ENCODE results near the gene PPARG. TPM values are rescaled to one million over a fixed set of nuclear protein-coding genes. Genes with fewer than 3 reads are reported as not detected.
"Not testable (repeated sequence)": the region's sequence is repeated elsewhere in the genome, so short reads cannot be mapped to it uniquely, and the experiment has no call there.

PPARG gene
- total RNA-seq, 1 experiment from 2014 or later: 19.4 TPM

DNA sequence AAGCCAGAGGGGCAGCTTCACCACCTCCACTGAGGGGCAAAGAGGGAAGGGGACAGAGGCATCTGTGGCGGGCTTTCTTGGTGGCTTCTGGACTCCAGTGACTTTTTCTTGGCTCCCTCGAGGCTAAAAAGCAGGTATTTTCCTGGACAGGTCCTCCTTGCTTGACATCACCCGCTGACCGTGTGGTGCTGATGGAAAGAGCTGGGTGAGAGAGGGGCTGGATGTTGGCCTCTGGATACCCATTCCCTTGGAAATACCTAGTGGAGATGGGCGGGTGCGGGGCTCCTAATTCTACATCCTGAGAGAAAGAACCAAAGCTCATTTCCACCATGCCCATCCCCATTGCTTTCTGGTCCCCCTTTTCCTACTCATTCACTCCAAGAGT, 148.3 kb downstream of the PPARG start:
- no peak for DNase-seq (ENCODE audit: extremely low read depth, low read depth)

DNA sequence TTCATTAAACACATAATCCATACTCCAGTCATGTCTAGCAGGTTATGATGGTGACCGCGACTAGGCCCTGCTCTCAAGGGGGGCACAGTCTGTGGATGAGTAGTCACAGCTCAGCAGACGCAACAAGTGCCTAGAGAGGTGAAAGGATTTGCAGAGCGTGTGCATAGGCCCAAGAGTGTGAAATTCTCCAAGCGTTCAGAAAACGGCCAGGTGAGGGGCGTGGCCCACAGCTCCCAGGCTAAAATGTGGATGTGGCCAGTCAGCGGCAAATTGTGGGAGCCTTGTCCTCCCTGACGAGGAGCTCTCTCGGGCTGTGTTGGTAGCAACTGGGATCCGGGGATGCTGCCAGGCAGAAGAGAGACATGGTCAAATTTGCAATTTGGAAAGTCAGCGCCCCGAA, 149.0 kb downstream of the PPARG start:
- DNase-seq (ENCODE audit: extremely low read depth, low read depth): no peak

DNA sequence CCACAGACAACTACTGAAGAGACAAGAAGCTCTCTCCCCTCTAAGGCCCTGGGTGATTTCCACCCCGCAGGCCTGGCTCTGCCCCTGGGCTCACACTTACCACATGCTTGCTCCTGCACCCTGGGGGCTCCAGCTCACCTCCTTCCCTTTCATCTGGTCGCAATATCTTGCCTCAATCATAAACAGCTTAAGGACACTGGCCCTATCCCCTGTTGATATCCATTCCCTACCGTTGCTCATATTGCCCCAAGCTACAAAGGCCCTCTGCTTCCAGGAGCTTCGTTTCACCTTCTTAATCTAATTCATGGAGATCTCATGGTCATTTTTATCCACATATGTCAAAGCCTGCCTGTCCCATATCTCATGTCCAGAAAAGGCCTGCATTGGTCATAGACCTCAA, 149.4 kb downstream of the PPARG start:
- DNase-seq (ENCODE audit: extremely low read depth, low read depth): no peak

DNA sequence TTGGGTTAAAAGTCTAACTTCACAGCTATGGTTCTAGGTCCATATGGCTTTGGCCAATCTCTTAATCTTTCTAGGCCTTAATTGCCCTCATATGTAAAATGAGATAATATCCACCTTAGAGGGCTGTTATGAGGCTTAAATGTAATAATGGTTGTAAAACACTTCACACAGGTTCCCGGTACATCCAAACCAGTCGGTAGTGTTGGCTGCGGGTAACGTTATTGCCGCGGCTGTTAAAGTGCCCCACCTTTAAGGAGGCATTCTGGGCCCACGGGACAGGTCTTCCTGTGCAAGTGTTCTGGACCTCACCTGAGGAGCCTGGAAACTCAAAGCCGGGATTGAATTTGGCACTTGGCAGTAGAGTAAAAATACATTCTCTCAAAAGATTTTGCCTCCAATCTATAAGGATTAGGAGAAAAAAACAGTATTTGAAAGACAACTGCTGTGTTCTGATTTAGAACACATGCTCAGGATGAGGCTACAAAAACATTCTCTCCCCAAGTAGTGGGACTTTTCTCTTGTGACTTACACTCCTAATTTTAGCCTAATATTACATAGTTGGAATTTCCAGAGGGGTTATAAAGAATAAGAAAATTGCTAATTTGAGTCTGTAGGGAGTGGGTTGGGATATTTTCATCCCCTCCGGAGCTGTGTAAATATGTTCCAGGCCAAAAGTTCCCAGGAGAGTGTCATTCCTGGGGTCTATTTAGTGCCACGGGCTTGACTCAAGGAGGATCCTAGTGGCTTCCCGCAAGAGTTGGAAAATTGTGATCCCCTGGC, 150.5 kb downstream of the PPARG start:
- DNase-seq (ENCODE audit: extremely low read depth, low read depth): no peak

DNA sequence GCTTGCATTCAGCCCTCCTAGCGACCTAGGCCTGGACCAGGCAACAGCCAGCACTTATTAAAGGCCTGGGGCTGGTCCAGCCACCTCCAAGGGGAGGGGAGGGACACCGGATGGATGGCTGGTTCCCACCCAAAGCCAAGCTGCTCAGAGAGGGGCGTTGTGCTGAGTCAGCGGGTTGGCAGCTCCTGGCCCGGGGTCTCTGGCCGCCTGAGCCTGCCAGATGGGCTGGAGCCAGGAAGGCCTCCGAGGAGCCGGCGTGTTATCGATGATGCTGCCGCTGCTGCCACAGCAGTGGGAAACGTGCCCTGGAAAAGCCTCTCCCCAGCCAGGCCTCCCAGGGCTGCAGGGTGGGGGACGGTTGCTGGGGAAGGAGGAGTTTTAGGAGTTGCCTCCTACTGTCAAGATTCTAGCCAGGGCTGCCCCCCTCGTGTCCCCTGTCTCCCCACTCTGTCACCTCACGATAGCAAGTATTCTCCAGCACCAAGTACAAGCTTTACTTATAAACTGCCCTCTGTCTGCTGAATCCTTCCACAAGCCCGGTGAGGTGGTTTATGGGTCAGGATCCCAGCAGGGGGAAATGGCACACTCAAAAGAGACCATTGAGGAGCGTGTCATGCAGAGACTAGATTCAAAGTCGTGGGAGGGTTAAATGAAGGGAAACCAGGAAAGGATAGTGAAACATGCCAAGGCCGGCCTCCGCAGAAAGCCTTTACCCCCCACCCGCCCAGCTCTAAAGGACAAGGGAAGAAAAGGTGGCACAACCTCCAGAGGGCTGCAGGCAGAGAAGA, 152.3 kb downstream of the PPARG start:
- DNase-seq (ENCODE audit: extremely low read depth, low read depth): no peak

DNA sequence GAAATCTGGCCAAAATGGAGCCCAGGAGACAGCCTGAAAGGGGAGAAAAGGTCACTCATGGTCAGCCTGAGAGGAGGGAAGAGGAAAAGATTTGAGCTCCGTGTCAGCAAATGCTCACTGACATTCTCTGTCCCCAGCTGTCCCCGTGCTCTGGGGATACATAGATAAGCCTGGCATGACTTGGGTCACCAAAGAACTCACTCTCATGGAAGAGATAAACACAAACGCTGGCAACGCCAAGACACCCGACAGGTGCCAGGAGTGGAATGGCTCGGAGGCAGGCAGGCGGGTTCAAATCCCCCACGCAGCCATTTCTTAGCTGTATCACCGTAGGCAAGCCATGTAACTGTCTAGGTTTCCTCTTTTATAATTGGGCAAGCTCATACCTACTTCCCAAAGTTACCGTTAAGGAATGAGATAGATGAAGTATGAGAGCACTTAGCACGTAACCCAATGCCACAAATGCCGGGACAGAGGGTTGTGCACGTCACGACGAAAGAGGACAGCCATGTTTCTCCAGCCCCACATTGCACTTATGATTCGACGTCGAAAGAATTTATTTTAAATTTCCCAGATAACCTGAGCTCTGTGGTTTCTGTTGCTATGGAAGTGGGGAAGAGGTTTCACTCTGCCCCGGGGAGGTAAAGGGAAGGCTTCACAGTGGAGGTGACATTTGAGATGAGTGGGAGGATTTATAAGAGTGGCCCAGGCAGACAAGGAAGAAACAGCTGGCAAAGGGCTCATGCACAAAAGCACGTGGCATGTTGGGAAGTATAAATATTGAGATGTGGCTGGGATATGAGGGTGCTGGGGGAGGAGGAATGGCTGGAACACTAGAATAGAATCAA, 154.0 kb downstream of the PPARG start:
- DNase-seq (ENCODE audit: extremely low read depth, low read depth): no peak

DNA sequence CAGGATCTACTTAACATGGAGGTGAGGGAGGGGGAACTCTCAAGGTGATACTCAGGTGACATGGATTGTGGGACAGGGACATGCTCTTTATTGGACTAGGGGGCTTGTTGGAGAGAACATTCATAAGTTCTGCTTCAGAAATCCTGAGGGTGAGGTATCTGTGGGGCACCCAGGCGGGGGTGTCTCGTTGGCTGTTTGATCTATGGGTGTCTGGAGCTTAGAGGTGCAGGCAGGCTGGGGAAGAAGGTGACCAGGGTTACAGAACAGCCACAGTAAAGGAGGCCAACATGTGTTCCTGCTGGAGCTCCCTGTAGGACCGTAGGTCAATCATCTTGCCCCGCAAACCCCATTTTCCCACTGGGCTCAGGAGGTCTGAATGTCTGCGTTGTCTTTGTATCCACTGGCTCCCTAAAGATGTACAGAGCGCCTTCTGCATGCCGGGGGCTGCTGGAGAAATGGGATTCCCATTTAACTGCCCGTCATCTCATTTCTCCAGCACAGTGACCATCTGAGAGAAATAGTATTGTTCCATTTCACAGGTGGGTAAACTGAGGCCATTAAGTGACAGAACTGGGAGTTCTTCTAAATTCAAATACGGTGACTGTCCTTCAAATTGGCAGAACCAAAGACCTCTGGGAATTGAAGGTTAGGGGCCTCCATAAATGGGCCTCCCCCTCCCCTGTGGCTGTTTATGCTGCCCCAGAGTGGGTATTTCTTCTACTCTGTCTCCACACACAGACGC, 155.1 kb downstream of the PPARG start:
- DNase-seq (ENCODE audit: extremely low read depth, low read depth): no peak

DNA sequence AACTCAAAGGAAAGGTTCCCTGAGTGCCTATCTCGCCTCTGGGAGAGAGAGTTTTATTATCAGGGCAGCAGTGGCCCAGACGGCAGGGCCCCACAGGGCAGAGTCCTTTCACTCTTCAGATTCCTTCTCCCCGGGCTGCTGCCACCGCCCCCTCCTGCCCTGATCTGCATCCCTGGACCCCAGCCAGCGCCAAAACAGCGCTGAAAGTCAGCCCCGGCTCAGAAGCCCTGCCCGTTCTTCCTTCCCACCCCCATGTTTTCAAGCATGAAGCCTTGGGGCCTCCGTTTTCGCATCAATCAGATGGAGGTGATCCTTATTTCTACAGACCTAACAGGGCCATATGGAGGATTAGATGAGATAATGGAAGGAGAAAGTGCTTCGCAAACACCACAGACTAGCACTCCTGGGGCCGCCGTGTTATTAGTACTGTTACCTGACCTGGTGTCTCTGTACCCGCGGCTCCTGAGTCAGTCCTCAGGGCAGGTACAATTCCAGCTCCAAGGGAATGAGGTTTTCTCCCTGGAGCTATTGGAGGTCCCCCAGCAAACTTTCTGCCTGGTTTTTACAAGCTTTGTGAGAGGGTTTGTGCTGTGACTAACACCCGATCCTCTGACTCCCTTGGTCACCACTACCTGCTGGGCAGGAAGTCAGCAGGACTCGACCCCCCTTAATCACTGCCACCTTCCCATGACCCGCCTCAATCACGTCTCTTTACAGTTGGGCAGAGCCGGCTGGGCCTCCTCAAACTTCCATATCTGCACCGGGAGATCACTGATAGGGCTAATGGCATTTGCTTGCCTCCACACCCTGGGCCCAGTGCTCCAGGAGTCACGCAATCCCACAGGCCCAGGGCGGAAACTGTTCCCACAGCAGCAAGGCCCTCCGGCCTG, 156.0 kb downstream of the PPARG start:
- DNase-seq (ENCODE audit: extremely low read depth, low read depth): no peak

DNA sequence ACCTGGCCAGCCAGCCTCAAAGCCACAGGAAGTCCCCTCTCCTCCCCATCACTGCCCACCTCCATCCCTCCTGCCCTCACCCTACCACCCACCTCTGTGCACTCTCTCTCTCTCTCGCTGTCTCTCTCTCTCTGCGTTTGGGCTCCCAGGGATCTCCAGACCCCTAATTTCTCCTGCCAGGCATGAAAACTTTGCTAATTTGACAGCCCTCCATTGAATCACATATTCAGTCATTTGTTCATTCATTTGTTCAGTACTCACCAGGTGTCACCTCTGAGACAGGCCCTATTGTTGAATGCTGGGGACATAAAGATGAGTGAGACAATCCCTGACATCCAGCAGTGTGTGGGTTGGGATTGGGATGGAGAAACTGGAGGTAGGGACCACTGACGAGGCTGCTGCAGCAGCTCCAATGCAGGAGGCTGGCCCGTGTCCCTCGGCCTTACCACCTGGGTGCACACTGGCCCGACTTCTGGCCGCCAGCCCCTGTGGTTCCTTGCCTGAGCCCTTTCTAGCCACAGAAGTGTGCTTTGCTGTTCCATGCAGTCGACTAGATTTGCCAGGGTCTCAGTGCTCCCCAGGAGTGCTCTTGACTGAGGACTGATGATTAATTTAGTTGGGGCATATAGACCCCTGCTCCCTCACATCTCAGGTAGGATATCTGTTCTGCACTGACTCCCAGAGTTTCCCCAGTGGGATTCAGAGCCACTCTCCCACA, 156.8 kb downstream of the PPARG start:
- DNase-seq (ENCODE audit: extremely low read depth, low read depth): no peak

DNA sequence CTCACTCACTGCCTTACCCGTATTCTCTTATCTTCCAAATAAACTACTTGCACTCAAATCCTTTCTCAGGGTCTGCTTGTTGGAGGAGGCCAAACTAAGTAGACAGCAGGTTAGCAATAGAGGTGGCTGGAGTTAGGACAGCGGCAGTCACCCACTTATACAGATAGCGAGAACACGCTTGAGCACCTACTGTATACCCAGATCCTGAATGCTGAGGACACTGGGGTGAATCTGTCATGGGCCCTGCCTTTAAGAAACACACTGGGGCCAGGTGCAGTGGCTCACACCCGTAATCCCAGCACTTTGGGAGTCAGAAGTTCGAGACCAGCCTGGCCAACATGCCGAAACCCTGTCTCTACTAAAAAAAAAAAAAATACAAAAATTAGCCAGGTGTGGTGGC, 157.4 kb downstream of the PPARG start:
- no peak for DNase-seq (ENCODE audit: extremely low read depth, low read depth)

DNA sequence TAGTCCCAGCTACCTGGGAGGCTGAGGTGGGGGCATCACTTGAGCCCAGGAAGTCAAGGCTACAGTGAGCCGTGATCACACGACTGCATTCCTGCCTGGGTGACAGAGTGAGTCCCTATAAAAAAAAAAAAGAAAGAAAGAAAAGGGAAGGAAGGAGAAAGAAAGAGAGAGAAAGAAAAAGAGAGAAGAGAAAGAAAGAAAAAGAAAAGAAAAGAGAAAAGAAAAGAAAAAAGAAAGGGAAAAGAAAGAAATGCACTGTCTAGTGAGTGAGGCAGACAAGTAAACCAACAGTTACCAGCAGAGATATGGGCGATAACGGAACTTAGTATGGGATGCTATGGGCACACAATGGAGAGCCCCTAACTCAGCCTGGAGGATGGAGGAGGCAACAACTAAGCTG, 158.2 kb downstream of the PPARG start:
- DNase-seq (ENCODE audit: extremely low read depth, low read depth): no peak

DNA sequence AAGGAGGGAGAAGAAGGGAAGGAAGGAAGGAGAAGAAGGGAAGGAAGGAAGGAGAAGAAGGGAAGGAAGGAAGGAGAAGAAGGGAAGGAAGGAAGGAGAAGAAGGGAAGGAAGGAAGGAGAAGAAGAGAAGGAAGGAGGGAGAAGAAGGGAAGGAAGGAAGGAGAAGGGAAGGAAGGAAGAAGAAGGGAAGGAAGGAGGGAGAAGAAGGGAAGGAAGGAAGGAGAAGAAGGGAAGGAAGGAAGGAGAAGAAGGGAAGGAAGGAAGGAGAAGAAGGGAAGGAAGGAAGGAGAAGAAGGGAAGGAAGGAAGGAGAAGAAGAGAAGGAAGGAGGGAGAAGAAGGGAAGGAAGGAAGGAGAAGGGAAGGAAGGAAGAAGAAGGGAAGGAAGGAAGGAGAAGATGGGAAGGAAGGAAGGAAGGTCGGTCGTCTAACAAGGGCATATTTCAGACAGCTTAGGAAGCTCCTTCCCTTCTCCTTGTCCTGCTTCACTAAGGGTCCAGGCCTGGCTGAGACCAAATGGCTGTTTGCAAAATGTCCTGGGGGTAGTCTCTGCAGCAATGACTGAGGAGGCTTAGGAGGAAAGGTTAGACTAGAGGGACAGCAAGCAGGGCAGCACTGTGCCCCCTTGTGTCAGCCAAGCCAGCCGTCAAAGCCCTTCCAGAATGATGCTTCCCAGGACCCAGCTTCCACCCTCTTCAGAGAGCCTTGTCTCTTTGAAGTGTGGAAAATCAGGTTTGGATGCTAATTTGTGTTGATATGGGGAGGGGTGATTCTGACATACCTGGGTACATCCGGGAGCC, 159.7 kb downstream of the PPARG start:
- DNase-seq (ENCODE audit: extremely low read depth, low read depth): not testable (repeated sequence)

DNA sequence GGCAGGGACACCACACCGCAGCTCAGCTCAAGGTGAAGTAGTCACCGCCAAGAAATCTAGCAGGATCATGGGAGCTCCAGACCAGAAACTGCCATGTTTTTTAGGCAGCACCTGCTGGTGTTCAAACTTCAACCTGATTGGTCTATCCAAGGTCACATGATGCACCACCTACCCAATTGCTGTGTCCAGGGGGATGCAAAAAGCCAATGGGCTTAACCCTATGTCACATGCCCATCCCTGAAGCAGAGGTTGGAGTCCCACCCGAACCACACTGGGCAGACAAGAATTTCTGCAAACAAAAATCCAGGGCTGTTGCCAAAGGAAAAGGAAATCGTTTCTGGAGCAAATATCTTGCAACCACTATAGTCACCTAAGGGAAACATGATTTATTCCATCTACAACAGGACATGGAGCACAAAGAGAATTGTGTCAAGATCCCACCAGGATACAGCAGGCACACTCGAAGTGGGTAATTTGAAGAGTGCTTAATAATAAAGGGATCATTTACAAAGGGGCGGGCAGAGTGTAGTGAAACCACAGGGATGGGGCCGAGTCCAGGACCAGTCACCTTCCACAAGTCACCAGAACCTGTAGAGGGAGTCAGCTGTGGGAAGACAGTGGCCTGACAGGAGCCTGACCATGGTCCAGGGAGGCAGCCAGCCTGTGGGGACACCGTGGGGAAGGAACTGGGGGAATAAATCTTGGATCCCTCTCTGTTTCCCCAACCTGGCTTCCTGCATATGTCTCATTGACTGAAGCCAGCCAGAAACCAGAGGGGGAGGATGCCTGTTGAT, 161.2 kb downstream of the PPARG start:
- no peak for DNase-seq (ENCODE audit: extremely low read depth, low read depth)

DNA sequence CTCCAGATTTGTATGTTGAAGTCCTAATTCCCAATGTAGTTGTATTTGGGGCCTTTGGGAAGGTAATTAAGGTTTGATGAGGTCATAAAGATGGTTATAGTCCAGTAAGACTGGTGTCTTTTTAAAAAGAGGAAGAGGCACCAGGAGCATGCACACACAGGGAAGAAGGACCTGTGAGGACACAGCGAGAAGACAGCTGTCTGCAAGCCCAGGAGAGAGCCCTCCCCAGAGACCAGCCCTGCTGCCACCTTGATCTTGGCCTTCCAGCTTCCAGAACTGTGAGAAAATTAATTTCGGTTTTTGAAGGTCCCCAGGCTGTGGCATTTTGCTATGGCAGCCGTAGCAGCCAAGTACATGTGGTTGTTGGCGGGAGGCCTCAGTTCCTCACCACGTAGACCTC, 162.6 kb downstream of the PPARG start:
- DNase-seq (ENCODE audit: extremely low read depth, low read depth): no peak

DNA sequence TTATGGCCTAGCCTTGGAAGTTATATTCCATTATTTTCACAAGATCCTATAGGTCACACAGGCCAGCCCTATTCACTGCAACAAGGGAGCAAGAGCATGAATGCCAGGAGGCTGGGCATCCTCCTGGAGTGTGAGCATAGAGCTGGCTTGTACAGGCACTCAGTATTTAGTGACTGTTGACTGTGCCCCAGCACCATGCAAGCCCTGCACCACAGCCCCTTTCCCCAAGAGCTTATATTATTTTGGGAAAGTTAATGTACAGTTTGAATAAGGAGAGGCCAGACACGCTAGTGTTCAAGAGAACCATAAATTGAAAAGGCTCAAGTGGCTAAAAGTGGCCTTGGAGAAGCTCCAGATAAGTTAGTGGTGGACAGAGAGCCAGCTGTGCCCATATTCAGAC, 163.1 kb downstream of the PPARG start:
- no peak for DNase-seq (ENCODE audit: extremely low read depth, low read depth)

DNA sequence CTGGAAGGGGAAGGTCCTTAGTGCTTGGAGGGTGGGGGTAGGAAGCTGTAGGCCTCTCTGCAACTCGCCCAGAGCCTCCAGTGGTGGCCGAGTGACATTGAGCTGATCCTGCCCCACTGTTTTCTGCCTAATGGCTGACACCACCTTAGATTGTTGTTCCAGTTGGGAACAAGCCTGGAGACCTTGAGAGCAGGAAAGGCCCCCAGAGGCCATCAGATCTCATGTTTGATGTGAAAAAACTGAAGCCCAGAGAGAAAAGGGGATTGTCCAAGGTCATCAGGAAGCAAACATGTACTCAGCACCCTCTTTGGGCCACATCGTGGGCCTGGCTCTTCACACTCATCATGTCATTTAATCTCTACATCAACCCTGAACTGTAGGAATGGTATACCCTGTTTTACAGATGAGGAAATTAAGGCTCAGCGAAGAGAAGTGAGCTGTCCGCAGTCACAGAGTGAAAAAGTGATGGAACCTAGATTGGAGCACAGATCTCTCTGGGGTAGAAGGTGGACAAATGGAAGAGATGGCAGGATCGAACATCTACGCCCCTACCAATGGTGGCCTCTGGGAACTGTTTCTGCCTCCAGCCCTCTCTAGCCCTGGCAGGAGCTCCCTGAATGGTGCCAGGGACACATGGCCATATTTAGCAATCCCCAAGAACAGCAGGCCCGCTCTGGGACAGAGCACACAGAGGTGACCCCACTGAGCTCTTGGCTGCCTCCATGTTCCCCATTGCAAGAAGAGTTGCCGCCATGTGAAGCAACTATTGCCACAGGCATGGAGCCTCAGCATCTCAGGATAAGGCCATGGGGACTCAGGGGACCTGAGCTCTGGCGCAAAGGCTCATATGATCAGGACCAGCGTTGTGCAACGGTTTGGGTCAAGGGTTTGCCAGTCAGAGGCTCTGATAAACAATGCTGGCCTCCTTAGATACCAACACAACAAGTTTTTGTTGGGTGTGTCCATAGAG, 163.8 kb downstream of the PPARG start:
- DNase-seq (ENCODE audit: extremely low read depth, low read depth): no peak
